Brain microvascular endothelial cell (primary cell): ENCODE data around the gene PSMC2.

Source experiments
- DNase-seq: peaks from one replicate; pipeline ENCODE4 v3.0.0-alpha.2; 2020
- H3K27ac ChIP-seq: fragments of 250-450 bp; sonication (Bioruptor Pico); 2 replicates; pipeline ENCODE4 v1.5.1; 2020; ENCODE audit warnings: mild to moderate bottlenecking, moderate library complexity
- H3K27me3 ChIP-seq: fragments of 250-450 bp; sonication (Bioruptor Pico); replicated peaks from 2 replicates; pipeline ENCODE4 v1.5.1; 2020; ENCODE audit warnings: mild to moderate bottlenecking
- H3K36me3 ChIP-seq: fragments of 250-450 bp; sonication (Bioruptor Pico); replicated peaks from 2 replicates; pipeline ENCODE4 v1.5.1; 2020; ENCODE audit warnings: mild to moderate bottlenecking
- H3K4me3 ChIP-seq: 2 replicates; pipeline ENCODE4 v1.5.1; 2011; ENCODE audit warnings: low read depth, mild to moderate bottlenecking, control low read depth, low read length, moderate library complexity
- CTCF ChIP-seq: IDR thresholded peaks from 2 replicates; pipeline ENCODE4 v1.5.1; 2011; ENCODE audit warnings: low read depth, mild to moderate bottlenecking, moderate library complexity, low read length, control low read depth, inconsistent platforms; ENCODE audit errors: missing control alignments
- in situ Hi-C: cut with HindIII; loops from 2 replicates; pipeline ENCODE4 v1.10.0; 2017; ENCODE audit warnings: low sequenced_read_pairs, low pct_ligation_motif_present

The PSMC2 gene

DNA sequence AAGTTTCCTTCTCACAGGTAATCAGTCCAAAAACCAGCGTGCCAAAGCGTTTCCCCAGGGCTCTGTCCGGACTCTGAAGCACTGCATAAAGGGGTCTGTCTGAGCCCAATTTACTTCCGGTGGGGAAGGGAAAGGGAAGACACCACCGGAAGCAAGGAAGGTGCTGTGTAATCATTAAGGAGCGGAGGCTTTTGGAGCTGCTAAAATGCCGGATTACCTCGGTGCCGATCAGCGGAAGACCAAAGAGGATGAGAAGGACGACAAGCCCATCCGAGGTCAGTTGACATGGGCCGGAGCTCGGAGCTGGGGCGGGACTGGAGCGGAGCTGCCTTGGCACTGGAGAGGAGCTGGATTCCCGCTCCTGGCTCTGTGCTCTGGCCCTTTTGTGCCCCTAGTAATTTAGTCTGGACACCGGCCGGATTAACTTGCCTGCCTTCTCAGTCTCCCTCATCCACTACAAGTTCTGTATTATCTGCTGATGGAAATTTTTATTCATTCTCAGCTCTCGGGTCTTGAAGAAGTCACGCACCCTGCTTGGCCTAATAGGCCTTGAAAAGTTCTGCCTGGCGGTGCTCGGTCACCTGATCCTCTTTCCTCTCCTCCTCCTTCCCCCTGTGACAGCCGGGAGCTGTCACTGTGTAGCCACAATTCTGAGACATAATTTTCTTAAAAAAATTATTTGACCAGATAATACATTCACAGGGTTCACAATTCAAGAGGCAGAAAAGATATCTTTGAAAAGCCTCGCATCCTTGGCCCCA, at the start of gene PSMC2:
TSS of gene PSMC2 (plus strand) at position 137 of the 761 bp plus-strand sequence. CDS start at position 206, 69 bp downstream.
- H3K4me3 ChIP-seq = peak within 1 kb of the TSS; percentile 91
- peak; percentile 90 for DNase-seq
- H3K27me3 ChIP-seq = no peaks in the 10 kb centered on the region
- peaks cover 11% of the 10 kb centered on the region for H3K36me3 ChIP-seq
- no peak for TF ChIP-seq CTCF
- in situ Hi-C loops = no loop called here
- peak within 1 kb of the TSS; percentile 93 for H3K27ac ChIP-seq

GRCh38 chr7:103297837-103298179, 49.6 kb upstream of the PSMC2 start:
- no peak for DNase-seq
- Histone ChIP-seq H3K27ac (peak overlapping the region; percentile 94), H3K4me3 (peak overlapping the region; percentile 78), H3K36me3 (peaks cover 22% of the 10 kb centered on the region), H3K27me3 (no peaks in the 10 kb centered on the region)
- in situ Hi-C loops = no loop called here
- TF ChIP-seq CTCF = no peak

DNA sequence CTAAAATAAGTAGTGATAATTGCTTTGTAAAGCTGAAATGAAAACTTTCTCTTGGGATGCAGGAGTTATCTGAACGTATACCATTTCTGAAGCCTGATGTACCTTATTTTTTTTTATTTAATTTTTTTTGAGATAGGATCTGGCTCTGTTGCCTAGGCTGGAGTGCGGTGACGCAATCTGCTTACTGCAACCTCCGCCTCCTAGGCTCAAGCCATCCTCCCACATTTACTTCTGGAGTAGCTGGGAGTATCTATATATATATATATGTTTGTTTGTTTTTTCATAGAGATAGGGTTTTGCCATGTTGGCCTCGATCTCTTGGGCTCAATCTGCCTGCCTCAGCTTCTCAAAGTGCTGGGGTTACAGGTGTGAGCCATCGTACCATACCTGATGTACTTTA, 47.8 kb upstream of the PSMC2 start:
- Histone ChIP-seq H3K27ac (no peak overlapping the region), H3K36me3 (peaks cover 31% of the 10 kb centered on the region), H3K27me3 (no peaks in the 10 kb centered on the region), H3K4me3 (no peak overlapping the region)
- in situ Hi-C loops = no loop called here
- no peak for DNase-seq
- TF ChIP-seq CTCF = no peak

- no peak overlapping the region for H3K4me3 ChIP-seq
- no peak for TF ChIP-seq CTCF
- no peaks in the 10 kb centered on the region for H3K27me3 ChIP-seq
- peaks cover 40% of the 10 kb centered on the region for H3K36me3 ChIP-seq
- H3K27ac ChIP-seq = no peak overlapping the region
- in situ Hi-C loops = no loop called here
- DNase-seq = no peak
Measured at GRCh38 chr7:103301441-103301840, 46.0 kb upstream of the PSMC2 start.

DNA sequence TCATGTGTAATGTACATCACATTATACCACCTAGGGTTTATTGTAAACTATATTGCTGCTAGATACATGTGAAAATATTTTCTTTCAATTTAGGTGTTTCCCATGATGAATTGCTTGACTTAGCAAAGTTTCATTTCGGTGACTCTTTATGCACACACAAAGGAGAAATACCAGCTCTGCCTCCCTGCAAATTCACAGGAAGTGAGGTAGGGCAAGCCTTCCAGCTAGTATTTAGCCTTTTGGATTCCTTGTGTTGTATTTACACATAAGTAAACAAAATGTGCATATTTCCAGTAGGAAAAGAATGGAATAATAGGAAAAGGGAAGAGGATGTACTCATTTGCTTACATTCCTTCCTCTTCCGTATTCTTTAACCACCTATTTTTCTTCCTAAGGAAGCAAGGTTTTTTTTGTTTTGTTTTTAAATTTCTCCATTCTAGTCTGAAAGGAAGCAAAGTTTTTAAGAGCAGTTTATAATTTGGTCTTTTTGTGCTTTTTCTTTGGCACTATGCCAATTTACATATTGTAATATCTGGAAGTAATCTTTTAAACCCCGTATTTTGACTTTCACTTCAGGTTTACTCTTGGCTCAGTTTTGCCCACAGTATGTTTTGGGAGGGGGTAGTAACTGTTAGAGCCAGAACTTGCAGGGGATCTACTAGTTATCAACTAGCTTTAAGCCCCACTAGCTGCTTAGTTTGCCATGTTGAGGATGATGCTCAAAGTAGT, 39.8 kb upstream of the PSMC2 start:
- in situ Hi-C loops = no loop called here
- H3K36me3 ChIP-seq = peaks cover 54% of the 10 kb centered on the region
- H3K27ac ChIP-seq = no peak overlapping the region
- H3K27me3 ChIP-seq = no peaks in the 10 kb centered on the region
- TF ChIP-seq CTCF = no peak
- DNase-seq = no peak
- no peak overlapping the region for H3K4me3 ChIP-seq
